ENCODE results near the gene NCOA4.

Gene NCOA4

DNA sequence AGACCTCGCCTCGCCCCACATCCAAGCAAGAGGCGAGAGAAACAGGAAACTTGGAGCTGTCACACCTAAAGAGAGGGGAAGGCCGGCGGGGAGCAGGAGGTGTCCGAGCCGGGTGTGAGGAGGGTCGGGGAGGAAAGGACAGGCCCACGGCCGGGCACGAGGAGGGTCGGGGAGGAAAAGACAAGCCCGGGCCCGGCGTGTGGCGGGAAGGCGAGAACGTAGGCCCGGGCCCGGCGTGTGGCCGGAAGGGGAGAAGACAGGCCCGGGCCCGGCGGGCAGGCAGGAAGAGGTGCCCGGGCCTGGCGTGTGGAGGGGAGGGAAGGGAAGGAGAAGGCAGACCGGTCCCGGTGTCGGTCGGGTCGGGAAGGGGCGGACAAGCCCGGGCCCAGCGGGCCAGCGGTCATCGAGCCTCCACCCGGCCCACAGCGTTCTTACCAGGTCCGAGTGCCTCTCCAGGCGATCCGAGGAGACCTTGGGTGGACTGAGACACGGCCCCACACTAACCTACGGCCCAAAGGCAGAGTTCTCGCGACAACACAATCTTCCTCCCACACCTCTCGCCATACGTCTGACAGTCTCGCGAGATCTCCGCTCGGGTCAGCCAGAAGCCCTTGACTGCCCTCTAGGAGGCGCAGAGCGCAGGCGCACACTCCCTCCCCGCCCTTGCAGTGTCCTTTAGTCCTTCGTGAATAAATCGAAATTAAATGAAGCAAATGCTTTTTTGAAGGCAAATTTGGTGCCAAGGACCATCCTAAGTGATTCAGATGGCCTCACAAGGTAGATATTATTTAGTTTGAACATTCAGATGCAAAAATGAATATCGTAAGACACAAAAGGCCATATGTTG, at the start of gene NCOA4:
Gene NCOA4, minus strand, starts transcription at position 533 of the 847 bp plus-strand sequence. CDS start 13,943 bp downstream, outside the sequence.
- Mint-ChIP-seq H3K27ac (peak within 1 kb of the TSS; percentile 92), H3K4me3 (peak within 1 kb of the TSS; percentile 96), H3K4me1 (ENCODE audit: low read depth) (peaks cover 51% of the 10 kb centered on the region), H3K36me3 (ENCODE audit: low read depth) (peaks cover 17% of the 10 kb centered on the region), H3K9me3 (no peaks in the 10 kb centered on the region), H3K27me3 (no peaks in the 10 kb centered on the region)

GRCh38 chr10:46079831-46080585, 49.6 kb upstream of the NCOA4 start:
- peaks cover 21% of the 10 kb centered on the region for H3K4me1 Mint-ChIP-seq (ENCODE audit: low read depth)
- no peak overlapping the region for H3K27ac Mint-ChIP-seq
- no peaks in the 10 kb centered on the region for H3K36me3 Mint-ChIP-seq (ENCODE audit: low read depth)
- H3K9me3 Mint-ChIP-seq, result no peaks in the 10 kb centered on the region
- no peaks in the 10 kb centered on the region for H3K27me3 Mint-ChIP-seq
- H3K4me3 Mint-ChIP-seq, result no peak overlapping the region

GRCh38 chr10:46077731-46078413, 47.4 kb upstream of the NCOA4 start:
- H3K4me3 Mint-ChIP-seq, result no peak overlapping the region
- peak overlapping the region; percentile 40 for H3K27ac Mint-ChIP-seq
- H3K9me3 Mint-ChIP-seq, result no peaks in the 10 kb centered on the region
- peaks cover 21% of the 10 kb centered on the region for H3K4me1 Mint-ChIP-seq (ENCODE audit: low read depth)
- no peaks in the 10 kb centered on the region for H3K36me3 Mint-ChIP-seq (ENCODE audit: low read depth)
- no peaks in the 10 kb centered on the region for H3K27me3 Mint-ChIP-seq

DNA sequence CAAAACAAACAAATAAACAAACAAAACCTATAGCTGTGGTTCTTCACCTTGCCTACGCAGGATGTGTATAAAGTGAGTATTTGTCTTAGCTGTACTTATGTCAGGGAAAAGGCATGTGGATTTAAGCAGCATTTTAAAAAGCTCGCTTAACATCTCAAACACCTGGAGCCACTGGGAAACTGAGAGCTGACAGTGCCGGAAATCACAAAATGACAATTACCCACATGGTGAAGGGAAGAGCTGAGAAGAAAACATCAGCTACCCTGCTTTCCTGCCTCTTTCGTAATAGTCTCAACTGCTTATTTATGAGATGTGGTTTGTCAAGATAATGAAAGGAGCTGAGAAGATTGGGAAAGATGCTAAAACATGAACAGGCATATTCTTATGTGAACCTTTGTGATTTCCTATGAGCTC, 46.7 kb upstream of the NCOA4 start:
- H3K9me3 Mint-ChIP-seq, result no peaks in the 10 kb centered on the region
- H3K4me3 Mint-ChIP-seq, result no peak overlapping the region
- peaks cover 21% of the 10 kb centered on the region for H3K4me1 Mint-ChIP-seq (ENCODE audit: low read depth)
- H3K27me3 Mint-ChIP-seq, result no peaks in the 10 kb centered on the region
- peak overlapping the region; percentile 40 for H3K27ac Mint-ChIP-seq
- no peaks in the 10 kb centered on the region for H3K36me3 Mint-ChIP-seq (ENCODE audit: low read depth)

- Mint-ChIP-seq H3K9me3 (no peaks in the 10 kb centered on the region), H3K4me3 (no peak overlapping the region), H3K27me3 (no peaks in the 10 kb centered on the region), H3K27ac (no peak overlapping the region), H3K4me1 (ENCODE audit: low read depth) (peaks cover 21% of the 10 kb centered on the region), H3K36me3 (ENCODE audit: low read depth) (no peaks in the 10 kb centered on the region)
These were observed 45.4 kb upstream of the NCOA4 start for GRCh38 chr10:46075869-46076268.

DNA sequence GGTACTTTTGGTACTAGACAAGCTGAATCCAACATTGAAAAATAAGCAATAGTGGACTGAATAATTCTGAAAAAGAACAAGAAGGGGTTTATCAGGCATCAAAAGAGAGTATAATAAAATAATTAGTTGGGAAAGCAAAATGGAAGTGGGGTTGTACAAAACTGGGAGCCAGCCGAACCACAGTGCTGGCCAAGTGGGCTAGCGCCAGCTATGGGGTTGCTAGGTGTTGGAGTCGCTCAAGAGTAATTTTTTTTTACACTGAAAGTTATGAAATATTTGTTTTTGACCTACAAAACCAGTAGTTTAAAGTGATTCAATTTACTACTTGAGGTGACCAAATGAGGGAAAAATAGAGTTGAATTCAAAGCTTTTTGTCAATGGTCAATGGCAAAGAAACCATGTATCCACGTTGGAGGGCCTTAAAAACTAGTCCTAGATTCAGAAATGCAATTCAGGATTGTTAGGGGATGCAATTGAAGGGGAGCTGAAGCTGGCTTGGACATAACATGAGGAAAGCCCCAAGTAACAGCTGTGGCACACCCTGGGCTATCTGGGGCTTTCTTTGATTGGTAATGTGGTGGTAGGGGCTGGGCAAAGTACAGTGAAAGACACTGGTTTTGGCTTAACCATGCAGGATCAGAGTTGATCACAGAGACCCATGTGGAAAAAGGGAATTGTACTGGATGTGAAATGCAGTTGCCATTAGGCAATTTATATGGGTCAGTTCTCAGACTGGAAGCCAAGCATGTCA, 43.9 kb upstream of the NCOA4 start:
- Mint-ChIP-seq H3K4me3 (no peak overlapping the region), H3K27me3 (no peaks in the 10 kb centered on the region), H3K36me3 (ENCODE audit: low read depth) (no peaks in the 10 kb centered on the region), H3K4me1 (ENCODE audit: low read depth) (peaks cover 14% of the 10 kb centered on the region), H3K9me3 (no peaks in the 10 kb centered on the region), H3K27ac (no peak overlapping the region)

DNA sequence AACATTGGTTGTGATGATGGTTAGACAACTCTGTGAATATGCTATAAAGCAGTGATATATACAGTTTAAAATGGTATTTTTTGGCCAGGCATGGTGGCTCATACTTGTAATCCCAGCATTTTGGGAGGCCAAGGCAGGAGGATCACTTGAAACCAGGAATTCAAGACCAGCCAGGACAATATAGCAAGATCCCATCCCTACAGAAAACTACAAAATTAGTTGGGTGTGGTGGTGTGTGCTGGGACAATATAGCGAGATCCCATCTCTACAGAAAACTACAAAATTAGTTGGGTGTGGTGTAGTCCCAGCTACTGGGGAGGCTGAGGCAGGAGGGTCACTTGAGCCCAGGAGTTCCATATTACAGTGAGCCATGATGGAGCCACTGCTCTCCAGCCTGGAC, 43.1 kb upstream of the NCOA4 start:
- Mint-ChIP-seq H3K4me1 (ENCODE audit: low read depth) (peaks cover 14% of the 10 kb centered on the region), H3K9me3 (no peaks in the 10 kb centered on the region), H3K27ac (no peak overlapping the region), H3K36me3 (ENCODE audit: low read depth) (no peaks in the 10 kb centered on the region), H3K27me3 (no peaks in the 10 kb centered on the region), H3K4me3 (no peak overlapping the region)

DNA sequence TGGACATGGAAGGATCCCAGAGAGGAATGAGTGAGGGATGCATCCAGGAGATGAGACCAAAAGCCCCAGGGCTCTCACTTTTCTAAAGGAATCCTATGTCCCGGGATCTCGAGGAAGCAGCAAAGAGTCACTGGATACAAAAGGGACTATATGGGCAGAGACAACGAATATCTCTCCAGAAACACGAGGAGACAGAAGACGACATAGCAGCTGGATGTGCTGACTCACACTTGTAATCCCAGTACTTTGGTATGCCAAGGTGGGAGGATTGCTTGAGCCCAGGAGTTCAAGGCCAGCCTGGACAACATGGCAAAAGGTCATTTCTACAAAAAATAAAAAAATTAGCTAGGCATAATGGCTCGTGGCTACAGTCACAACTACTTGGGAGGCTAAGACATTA, 40.3 kb upstream of the NCOA4 start:
- Mint-ChIP-seq H3K4me1 (ENCODE audit: low read depth) (no peaks in the 10 kb centered on the region), H3K27me3 (no peaks in the 10 kb centered on the region), H3K36me3 (ENCODE audit: low read depth) (no peaks in the 10 kb centered on the region), H3K27ac (no peak overlapping the region), H3K9me3 (no peaks in the 10 kb centered on the region), H3K4me3 (no peak overlapping the region)

- H3K9me3 Mint-ChIP-seq, result no peaks in the 10 kb centered on the region
- H3K27ac Mint-ChIP-seq, result no peak overlapping the region
- no peaks in the 10 kb centered on the region for H3K4me1 Mint-ChIP-seq (ENCODE audit: low read depth)
- no peak overlapping the region for H3K4me3 Mint-ChIP-seq
- no peaks in the 10 kb centered on the region for H3K27me3 Mint-ChIP-seq
- H3K36me3 Mint-ChIP-seq (ENCODE audit: low read depth), result no peaks in the 10 kb centered on the region
These were observed 39.5 kb upstream of the NCOA4 start for GRCh38 chr10:46069771-46070463.

DNA sequence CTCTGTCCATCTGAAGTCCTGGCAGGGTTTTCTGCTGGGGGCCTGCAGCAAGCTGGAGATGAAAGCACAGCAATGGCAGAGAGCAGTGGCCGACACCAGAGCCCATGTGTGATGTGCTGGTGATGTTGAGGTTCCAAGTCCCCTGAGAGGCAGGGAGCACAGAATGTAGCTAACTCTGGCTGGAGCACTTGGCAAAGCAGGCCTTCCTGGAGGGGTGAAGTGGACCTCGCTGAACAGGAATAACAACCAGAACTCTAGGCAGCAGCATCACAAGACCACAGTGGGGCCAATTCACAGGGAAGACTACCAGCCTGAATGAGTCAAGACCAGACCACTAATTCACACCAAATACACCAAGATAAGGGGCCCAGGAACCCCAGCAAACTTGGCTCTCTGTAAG, 38.5 kb upstream of the NCOA4 start:
- no peak overlapping the region for H3K4me3 Mint-ChIP-seq
- no peaks in the 10 kb centered on the region for H3K36me3 Mint-ChIP-seq (ENCODE audit: low read depth)
- no peaks in the 10 kb centered on the region for H3K27me3 Mint-ChIP-seq
- H3K9me3 Mint-ChIP-seq, result no peaks in the 10 kb centered on the region
- no peaks in the 10 kb centered on the region for H3K4me1 Mint-ChIP-seq (ENCODE audit: low read depth)
- no peak overlapping the region for H3K27ac Mint-ChIP-seq

DNA sequence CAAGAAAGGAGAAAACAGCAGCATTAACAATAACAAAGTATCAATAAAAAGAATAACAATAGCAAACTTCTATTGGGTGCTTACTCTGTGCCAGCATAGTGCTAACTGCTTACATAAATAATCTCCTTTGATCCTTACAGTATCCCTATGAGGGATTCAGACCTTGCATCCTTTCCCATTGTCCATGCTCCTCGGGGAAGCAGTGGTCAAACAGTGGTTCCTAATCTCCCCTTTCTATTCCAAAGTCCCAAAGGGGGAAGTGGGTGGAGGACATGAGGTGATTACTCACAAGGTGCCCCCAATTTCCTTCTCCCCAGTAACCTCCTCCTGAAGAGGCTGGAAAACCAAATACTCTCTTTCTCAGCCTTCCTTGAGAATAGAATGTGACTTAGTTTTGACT, 37.7 kb upstream of the NCOA4 start:
- Mint-ChIP-seq H3K27ac (no peak overlapping the region), H3K4me3 (no peak overlapping the region), H3K9me3 (no peaks in the 10 kb centered on the region), H3K4me1 (ENCODE audit: low read depth) (no peaks in the 10 kb centered on the region), H3K36me3 (ENCODE audit: low read depth) (no peaks in the 10 kb centered on the region), H3K27me3 (no peaks in the 10 kb centered on the region)

- Mint-ChIP-seq H3K27ac (no peak overlapping the region), H3K36me3 (ENCODE audit: low read depth) (no peaks in the 10 kb centered on the region), H3K4me1 (ENCODE audit: low read depth) (no peaks in the 10 kb centered on the region), H3K4me3 (no peak overlapping the region), H3K9me3 (no peaks in the 10 kb centered on the region), H3K27me3 (no peaks in the 10 kb centered on the region)
These were observed 33.9 kb upstream of the NCOA4 start for GRCh38 chr10:46064269-46064817.

DNA sequence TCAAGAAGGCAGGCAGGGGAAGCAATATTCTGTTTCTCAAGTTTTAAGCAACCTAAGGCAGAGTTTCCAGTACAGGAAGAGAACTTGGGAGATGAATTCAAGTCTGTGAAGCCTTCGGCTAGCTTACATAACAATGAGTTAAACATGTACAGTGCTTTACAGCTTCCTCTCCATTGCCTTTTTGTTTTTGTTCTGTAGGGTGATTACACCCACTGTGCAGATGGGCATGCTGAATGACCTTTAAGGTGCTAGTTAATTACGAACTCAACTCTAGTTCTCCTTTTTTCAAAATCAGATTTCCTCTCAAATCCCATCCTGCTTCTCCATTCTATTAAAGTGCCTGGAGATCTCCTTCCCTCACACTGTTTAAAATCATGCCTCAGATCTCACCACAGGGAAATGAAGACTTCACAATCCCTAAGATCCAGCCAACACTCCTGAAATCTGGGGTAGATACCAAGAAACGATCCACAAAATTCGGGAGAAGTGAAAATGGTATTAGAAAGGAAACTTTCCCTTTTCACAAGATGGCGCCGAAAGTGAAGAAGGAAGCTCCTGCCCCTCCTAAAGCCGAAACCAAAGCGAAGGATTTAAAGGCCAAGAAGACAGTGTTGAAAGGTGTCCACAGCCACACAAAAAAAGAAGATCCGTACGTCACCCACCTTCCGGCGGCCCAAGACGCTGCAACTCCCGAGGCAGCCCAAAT, 32.5 kb upstream of the NCOA4 start:
- no peaks in the 10 kb centered on the region for H3K36me3 Mint-ChIP-seq (ENCODE audit: low read depth)
- H3K27me3 Mint-ChIP-seq, result no peaks in the 10 kb centered on the region
- no peak overlapping the region for H3K4me3 Mint-ChIP-seq
- no peak overlapping the region for H3K27ac Mint-ChIP-seq
- no peaks in the 10 kb centered on the region for H3K9me3 Mint-ChIP-seq
- no peaks in the 10 kb centered on the region for H3K4me1 Mint-ChIP-seq (ENCODE audit: low read depth)
